ENCODE measurements around the gene ABCB9.
"Not testable (repeated sequence)": the region's sequence is repeated elsewhere in the genome, so short reads cannot be mapped to it uniquely, and the experiment has no call there.

The ABCB9 gene

DNA sequence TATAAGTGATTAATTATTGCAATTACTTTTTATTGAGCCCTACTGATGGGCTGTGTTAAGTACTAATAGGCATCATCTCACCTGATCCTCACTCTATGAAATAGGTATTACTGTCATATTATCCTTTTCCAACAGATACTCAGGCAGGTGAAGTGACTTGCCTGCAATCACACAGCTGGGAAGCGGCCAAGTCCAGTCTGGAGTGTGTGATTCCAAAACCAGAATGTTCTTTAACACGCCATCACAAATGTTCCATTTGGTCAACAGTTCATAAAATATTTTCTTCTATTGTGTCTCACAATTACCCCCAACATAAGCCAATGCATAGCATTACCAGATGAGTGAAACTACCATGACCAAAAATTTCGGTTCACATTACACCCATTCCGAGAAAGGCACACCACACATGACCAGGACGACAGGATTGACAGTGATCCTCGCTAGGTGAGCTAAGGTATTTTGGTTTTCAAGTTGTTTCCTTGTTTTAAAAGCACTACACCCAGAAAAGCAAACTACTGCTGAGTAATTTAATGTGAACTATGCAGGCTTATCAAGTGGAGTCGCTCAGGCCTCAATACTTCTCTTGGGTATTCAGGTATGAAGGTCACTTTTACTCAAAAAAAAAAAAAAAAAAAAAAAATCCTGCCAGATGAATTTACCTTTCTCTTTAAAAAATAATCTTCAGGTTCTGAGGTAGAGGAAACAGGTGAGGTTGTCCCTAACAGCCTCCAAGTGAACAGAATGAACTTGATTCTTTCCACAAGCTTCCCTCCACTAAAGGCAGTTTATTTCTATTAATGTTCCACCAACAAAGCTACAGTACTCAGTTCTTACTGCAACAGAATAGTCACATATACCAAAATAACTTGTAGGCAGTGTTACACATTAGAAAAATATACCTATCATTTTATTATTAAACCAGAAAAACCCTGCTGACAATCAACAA is 72.8 kb downstream of the ABCB9 start:
- no peak for DNase-seq

DNA sequence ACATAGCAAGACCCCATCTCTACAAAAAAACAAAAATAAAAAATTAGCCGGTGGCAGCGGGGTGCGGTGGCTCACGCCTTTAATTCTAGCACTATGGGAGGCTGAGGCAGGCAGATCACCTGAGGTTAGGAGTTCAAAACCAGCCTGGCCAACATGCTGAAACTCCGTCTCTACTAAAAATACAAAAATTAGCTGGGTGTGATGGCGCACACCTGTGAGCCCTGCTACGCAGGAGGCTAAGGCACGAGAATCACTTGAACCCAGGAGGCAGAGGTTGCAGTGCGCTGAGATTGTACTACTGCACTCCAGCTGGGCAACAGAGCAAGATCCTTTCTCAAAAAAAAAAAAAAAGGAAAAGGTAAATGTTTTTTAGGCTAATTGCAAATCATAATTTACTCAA is 73.5 kb downstream of the ABCB9 start:
- DNase-seq = not testable (repeated sequence)

DNA sequence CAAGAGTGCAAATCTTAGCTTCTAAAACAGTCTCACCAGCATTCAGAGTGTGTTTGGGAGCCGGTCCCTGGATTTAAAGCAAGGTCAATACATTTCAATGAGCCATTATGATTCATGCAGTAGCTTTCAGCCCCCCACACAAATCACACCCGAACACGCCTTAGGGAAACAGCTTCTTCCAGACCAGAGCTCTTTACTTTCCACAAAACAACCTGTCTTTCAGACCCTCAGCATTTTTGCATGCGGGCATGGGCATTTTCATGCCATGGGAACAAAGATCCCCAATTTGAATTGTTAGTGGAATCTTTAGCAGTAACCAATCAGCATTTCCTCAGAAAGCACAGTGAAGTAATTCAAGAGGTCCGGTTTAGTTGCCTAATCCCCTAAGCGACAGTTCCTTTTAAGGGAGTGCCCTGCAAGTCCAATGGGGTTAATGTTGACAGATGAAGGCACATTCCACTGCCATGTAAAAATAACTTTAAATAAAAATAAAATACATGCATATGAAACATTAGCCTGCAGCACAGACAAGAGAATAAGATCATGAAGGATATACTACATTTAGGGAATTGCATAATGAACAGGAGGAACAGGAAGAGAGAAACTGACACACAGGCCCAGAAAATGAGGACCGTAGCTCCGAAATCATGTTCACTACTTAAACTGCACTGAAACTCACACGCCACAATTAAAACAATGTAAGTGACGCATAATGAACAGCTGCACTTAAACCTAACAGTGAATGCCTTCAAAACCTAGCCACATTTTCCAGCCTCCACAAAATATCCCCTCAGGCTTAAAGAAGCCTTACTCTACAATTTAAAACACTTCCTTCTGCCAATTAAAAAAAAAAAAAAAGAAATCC is 74.4 kb downstream of the ABCB9 start:
- DNase-seq = peak; percentile 62 to 66

DNA sequence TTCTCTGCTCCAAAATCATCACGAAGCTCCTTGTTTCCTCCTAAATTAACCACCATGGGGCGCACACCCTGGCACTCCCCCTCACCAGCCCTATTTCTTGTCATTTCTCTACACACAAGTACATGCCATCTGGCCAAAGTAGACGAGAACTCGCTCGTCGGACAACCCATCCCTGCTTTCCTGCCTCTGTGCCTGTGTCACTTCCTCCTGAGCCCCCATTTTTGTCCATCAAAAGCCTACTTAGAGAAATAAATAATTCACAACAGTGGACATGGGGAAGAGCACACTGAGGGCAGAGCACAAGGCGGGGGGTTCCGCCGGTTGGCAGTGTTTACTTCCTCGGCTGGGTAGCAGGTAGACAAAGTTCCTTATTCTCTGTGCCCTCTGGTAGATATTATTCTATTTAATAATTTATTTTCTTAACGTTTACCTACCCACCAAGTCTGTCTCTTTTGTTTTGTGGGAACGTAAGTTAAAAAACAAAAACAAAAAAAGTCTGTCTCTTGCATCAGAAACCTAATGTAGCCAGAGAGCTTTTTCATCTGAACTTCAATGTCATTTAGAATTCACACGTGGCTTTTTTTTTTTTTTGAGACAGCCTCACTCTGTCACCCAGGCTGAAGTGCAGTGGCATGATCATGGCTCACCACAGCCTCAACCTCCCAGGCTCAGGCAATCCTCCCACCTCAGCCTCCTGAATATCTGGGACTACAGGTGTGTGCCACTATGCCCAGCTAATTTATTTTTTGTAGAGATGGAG is 76.3 kb downstream of the ABCB9 start:
- peak; percentile 20 to 56 for DNase-seq

DNA sequence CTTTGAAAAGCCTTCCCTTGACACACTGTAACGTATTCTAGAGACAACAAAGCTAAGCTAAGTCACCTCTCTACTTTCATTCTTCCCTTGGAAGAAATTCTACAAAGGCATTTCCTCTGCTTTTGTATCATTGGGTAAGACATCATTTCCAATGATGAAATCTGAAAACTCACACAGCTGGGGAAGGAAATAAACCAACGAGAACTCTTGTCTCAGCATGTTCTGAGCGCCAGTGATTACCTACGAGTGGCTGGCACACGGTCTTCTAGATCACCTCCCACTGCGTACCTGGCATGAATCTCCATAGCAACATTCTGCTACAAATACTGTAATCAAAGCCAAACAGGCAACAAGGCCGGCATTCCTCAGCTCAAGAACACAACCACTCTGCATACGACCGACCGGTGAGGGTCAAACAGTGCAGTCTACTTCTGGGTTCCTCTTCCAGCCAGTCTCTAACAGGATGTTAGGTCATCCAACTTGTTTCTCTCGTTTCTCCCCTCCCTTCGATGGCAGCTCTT is 78.0 kb downstream of the ABCB9 start:
- DNase-seq = peak; percentile 73 to 79

DNA sequence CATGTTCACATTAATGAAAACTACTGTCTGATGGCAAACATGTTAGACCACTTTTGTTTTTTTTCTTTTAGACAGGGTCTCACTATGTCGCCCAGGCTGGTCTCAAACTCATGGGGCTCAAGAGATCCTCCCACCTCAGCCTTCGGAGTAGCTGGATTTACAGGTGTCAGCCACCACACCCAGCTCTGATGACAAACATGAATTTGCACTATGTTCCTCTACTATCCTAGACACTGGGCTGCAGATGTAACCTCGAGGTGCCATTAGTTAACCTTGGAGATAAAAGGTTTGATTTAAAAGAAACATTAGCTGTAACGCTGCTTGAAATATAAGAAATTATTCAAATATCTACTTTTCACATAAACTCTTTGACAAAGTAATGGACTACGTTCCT is 78.4 kb downstream of the ABCB9 start:
- DNase-seq = no peak

DNA sequence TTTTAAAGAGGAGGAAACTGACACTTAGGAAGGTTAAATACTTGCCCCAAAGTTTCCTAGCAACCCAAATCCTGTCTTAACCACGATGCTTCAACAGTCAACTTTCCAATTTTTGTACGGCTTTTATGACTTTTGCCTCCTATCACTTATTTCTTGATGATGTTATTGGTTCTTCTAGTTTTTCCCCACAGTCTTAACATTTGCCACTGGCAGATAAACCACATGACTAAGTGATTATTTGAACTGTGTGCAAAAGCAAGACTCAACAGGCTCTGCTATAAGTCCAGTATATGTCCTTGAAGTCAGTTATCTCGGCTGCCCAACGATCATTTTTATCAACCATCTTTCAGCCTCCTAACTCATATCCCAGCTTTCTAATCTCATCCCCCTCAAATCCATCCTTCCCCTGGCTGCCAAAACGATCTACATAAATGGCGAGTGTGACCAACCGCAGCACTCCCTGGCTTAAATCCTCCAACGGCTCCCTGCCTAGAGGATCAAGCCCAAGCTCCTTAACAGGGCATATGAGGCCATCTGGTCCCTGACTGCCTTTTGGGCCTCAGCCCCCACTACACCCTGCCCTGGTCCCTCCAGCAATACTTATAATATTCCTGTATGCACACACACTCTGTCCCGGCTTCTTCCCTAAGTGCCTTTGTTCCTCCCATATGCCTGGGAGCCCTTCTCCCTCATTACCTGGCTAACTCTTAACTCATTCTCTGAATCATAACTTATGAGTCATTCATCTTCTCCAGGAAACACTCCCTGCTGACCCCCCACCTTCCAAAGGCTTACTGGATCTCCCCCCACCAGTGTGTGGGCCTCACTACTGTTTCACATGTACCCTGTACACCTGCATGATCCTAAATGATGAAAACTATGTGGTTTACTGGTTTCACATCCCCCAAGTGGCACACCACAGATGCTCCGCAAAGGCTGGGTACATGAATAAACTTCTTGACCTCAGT is 79.1 kb downstream of the ABCB9 start:
- DNase-seq = no peak

DNA sequence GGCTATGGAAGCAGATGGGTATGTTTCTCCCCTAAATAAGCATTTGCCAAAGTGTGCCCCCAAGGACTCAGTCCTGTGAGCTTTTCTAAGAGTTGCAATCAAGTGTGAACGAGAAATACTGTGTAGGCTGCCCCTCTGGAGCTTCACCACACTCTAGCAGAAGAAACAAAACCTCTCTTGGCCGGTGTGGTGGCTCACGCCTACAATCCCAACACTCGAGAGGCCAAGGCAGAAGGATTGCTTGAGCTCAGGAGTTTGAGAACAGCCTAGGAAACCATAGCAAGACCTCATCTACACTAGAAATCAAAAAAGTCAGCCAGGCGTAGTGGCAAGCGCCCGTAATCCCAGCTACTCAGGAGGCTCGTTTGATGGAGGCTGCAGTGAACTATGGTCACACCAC is 80.1 kb downstream of the ABCB9 start:
- no peak for DNase-seq

DNA sequence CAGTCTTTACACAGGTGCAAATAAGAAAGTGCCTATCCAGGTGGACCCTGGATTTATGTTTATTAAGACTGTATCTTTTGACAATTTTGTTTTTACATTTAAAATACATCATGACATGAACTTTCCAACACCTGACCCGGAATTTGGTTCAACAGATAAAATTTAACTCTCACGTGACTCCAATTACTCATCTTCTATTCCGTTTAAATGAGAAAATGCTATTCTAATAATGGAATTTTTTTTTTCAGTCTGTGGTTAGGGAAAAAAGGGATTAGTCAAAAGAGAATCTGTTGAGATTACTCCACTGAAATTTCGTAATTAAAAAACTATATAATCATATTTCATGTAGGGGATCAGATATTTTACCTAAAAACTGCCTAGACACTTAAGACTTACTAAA is 81.4 kb downstream of the ABCB9 start:
- no peak for DNase-seq

DNA sequence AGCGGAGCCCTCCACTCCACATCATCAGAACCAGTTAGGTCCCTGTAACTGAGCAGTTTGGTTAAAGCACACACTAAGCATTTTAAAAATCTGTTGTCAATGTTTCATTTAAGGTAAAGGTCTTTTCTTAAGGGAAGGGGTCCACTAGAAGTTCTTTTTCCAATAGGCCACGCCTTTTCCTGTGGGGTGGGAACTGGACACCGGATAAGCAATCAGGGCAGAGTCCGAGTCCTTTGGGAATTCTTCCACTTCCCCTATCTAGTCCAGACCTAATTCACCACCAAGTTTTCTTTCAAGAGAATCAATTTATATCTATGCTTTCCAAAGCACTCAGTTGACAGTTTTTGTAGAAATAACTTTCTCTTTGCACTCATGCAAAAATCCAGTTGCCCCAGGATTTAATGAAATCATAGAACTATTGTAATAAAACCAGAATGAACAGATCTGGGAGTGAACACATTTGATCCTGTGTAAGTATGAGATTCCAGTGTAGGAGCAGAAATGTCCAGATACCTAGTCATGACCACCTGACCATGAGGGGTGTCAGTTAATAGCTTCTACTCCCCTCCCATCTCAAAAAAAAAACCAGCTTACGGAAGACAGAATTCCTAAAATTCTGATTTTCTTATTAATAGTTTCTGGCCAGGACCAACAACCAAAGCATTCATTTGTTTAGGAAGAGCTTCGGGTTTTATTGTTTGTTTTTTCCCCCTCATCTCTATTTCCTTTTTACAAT is 82.0 kb downstream of the ABCB9 start:
- DNase-seq = no peak

DNA sequence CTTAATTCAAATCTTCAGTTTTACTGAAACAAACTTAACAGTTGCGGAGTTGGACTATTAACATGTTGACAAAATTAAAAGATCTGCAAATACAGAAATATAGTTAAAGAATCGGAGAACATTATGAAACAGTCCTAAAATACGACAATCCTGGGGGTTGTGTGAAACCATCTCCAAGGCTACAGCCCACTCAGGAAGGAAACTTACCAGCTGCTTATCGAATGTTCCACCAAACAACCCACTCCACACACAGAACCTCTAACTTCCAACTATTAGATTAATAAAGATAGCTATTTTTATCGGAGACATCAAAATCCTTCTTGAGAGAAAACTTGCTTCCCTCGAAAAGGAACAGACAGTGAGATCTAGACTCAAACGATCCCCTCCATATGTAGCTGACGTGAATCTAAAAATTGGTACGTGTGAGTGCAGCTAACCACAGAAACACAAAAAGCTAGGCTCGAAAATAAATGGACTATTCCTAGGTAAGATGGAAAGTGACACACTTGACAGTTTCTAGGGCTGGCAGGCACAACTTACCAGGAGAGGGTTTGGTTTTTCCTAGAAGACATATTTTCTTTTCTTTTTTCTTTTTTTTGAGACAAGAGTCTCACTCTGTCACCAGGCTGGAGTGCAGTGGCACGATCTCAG is 83.2 kb downstream of the ABCB9 start:
- DNase-seq = no peak

DNA sequence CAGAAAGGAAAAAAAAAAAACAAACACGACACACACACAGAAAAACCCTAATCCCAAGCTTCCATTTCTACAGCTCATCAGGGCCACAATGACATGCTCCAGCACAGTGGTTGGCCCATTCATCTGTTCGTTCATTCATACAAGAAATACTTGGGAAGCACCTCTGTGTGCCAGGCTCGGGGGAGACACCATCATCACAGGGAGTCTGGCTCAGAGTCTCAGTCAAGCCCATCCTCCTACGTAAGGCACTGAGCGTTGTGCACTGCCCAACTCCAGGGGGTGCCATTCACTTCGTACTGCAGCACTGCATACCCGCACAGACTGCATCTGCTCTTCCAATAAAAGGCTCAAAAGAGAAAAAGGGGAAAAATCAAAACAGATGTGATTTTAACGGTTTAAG is 85.6 kb downstream of the ABCB9 start:
- DNase-seq = no peak

DNA sequence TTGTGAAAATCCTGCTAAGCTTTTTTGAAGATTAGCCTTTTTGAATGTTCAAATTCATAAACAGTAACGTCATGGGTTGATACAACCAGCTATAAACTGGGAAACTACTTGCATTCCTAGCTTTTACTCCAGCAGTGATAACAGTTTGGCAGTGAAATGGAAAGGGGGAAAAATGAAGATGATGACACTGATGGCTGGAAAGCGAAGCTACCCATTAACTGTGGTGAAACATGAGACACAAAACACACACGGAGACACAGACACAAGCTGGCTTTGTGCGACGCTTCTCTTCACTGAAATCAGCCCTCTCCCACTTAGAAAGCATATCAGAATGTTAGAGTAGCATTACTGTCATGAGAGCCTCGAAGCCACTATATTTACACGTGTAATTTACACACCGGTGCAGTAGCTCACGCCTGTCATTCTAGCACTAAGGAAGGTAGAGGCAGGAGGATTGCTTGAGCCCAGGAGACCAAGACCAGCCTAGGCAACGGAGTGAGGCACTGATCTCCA is 86.1 kb downstream of the ABCB9 start:
- no peak for DNase-seq

All from AML-193 (cell line).